Measurements from ENCODE around the gene STYXL2. TPM values are rescaled to one million over a fixed set of nuclear protein-coding genes. Genes with fewer than 3 reads are reported as not detected.
A peak's percentile ranks its signal among the peaks of the same experiment; 100 is the strongest.

STYXL2 gene
- polyA plus RNA-seq (2014; cell fraction: cytosol; rRNA removed), result not detected in 2 replicates
- polyA plus RNA-seq (2014; cell fraction: nucleus; rRNA removed), result not detected in 2 replicates

DNA sequence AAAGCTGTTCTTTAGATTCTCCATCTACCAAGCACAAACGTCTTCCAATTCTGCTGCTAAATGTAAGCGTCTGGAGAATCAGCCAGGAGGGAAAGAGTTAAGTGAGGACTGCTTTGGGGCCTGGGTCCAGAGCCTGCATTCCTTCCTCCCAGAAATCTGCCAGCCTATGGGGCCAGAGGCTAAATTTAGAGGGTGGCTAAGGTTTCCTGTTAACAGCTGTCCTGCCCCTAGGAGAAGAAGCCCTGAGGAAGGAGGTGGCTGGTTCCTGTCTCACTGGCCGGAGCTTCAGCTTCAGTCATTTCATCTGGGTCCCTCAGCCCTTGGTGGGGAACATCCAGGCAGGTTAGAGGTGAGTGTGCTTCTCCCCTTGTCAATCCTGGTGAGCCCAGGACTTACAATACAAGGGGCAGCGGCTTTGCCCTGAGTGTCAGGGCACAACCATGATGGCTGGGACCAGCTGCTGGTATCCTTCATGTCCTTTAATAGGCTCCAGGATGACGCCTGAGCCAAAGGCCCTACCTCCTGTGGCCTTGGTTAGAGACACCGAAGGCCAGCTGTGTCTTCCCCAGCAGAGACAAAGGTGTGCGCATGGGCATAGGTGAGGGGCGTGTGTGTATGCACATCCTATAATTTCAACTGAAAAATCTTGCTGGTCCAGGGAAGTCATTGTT lies at the start of gene STYXL2:
Gene STYXL2, plus strand, starts transcription at position 230 of the 671 bp plus-strand sequence. CDS start 775 bp downstream, outside the sequence.
- DNase-seq (ENCODE audit: low spot score), result no peak

DNA sequence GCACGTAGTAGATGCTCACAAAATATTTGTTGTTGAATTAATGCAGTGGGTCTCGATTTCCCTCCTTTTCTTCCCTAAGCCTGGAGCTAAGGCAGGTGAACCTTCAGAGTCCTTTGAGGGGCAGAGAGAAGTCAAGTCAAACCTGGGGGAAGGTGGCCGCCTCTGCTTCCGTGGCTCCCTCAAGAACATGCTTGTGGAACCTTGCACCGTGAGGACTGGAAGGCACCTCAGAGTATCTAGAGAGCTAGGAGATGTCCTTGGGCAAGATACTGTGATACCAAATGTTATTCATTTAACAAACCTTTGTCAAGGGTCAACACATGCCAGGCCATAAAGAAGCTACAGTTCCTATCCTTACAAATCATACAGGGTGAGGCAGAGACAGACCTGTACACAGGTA lies 42.0 kb upstream of the STYXL2 start:
- no peak for DNase-seq (ENCODE audit: low spot score)

GRCh38 chr1:167052389-167052788 lies 41.5 kb upstream of the STYXL2 start:
- peak; percentile 30 for DNase-seq (ENCODE audit: low spot score)

DNA sequence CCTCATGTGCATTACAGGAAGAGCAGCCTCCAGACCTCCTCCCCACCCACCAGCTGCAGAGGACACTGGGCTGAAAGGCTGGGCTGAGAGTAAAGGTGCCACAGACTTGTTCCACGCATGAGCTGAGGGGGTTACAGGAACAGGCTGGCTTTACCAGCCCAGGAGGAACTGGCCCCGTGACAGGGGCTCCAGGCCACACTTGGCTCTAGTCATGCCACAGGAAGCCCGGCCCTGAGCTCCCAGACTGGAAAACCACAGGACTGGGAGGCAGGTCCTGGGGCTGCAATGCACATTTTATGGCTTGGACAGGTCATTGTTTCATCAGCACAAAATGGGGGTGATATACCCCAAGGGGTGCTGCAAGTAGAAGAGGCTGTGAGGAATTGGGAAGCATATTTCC lies 39.3 kb upstream of the STYXL2 start:
- DNase-seq (ENCODE audit: low spot score), result no peak

GRCh38 chr1:167054946-167055630 lies 38.8 kb upstream of the STYXL2 start:
- no peak for DNase-seq (ENCODE audit: low spot score)

- DNase-seq (ENCODE audit: low spot score), result peak; percentile 73
Measured at GRCh38 chr1:167056529-167057231, 37.2 kb upstream of the STYXL2 start.

- peak; percentile 74 for DNase-seq (ENCODE audit: low spot score)
Measured at GRCh38 chr1:167057241-167057688, 36.6 kb upstream of the STYXL2 start.

DNA sequence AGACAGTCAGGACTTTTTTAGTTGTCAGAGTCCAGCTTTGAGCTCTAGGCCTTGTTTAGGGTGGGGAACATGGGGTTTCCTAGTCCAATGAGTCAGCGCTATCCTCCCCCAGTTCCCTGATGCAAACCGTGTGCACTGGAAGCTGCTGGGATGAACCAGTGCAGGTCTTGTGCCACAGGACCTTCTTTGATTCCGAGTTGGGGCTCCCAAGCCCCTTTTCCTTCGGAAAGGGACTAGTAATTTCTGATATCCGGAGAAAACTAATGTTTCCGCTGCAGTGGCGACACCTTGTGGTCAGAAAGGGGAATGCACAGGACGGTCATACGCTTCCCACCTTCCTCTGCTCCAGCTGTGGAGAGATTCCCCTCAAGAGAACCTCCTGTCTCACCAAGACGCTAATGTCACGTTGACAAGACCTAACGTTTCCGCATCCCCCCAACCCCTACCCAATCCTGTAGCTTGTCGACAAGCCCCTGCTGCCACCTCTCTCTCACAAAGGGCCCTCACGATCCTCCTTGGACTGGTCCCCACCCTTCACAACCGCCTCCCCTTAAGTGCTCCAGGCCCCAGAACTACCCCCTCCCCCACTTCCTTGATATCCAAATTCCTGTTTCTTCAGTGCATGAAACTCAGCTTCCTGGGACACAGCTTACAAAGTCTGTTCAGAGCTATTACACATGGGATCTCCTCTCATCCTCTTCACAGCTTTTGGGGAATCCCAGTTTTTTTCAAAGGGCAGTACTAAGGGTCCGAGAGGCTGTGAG lies 34.6 kb upstream of the STYXL2 start:
- peak; percentile 68 for DNase-seq (ENCODE audit: low spot score)

- no peak for DNase-seq (ENCODE audit: low spot score)
Measured at GRCh38 chr1:167059809-167060107, 34.1 kb upstream of the STYXL2 start.

GRCh38 chr1:167060141-167061072 lies 33.5 kb upstream of the STYXL2 start:
- no peak for DNase-seq (ENCODE audit: low spot score)

DNA sequence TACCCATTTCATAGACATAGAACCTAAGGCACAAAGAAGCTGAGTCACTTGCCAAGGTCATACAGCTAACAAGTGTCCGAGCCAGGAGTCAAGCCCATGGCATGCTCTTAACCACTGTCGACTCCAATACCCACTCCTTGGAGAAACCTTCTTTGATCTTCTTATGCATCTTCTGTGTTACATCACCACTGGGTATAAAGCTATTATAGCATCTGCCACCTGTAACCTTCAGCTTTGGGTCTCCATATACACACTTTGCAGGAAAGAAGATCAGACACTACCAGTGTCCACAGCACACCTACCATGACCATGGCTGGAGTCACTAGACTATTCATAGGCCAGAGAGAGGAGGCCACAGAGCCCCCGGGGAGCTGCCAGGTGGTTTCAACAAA lies 32.8 kb upstream of the STYXL2 start:
- no peak for DNase-seq (ENCODE audit: low spot score)

DNA sequence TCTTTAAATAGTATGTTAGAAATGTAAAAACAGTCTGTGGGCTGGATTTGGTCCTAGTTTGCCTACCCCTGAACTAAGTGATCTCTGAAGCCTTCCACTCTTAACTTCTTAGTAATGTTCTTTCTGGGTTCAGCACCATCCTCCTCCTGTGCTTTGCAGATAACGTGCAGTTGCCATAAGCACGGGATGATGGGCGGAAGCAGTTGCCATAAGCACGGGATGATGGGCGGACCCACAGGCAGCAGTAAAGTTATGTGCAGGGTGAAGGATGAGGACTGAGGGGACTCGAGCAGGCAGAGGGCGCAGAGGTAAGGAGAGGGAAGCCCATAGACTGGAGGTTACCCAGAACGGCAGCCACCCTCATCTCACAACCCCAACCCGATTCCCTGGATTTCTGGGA lies 29.3 kb upstream of the STYXL2 start:
- DNase-seq (ENCODE audit: low spot score), result no peak

DNA sequence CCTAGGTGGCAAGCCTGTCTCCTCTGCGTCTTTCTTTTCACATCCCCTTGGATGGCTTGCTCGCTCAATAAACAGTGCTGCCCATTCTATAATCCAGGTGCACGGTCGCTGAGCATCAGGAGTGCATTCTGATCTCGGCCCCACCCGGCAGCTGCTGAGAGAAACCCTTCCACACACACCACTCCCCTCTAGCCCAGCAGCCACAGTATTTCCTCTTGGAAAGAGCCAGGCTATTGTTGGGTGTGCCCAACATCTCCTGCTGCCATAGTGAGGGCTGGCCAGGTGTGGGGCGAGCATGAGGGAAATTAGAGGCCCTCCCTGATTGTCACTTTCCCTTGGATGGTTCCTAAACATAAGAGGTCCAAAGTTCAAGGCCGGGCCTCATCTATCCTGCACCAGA lies 28.4 kb upstream of the STYXL2 start:
- DNase-seq (ENCODE audit: low spot score), result no peak

DNA sequence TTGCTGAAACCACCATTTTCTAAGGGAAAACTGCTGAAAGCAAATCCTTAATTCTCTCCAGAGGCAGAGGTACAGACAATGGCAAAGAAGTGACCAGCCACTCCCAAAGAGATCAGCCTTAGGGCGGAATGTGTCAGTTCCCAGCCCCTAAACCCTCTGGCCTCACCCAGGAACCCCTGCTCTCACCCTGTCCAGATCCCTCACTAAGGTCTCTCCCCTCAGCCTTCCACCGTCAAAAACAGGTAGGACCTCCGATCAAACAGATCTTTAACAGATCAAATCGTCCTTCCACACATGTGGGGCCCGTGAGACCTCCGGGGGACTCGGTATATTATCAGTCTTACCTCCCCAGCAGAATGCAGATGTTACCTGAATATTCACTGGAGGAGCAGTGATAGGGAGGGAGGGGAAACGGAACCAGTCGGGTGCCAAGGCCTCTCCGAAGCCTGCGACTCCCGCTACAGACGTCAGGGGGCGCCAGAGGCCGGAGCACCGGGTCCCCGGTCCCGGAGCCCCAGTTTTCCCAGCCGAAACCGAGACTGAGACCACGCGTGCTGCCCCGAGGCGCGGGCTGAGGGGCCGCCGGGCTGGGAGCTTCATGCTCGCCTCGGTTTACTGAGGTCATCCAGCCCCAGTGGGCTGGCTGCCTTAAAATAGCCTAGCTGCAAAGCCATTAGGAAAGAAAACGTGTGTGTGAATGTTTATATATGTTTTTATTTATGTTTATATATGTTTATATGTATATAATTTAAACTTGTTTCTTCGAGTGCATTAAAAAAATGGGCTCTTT lies 27.3 kb upstream of the STYXL2 start:
- DNase-seq (ENCODE audit: low spot score), result peak; percentile 68

- DNase-seq (ENCODE audit: low spot score), result no peak
Measured at GRCh38 chr1:167067904-167068303, 26.0 kb upstream of the STYXL2 start.

DNA sequence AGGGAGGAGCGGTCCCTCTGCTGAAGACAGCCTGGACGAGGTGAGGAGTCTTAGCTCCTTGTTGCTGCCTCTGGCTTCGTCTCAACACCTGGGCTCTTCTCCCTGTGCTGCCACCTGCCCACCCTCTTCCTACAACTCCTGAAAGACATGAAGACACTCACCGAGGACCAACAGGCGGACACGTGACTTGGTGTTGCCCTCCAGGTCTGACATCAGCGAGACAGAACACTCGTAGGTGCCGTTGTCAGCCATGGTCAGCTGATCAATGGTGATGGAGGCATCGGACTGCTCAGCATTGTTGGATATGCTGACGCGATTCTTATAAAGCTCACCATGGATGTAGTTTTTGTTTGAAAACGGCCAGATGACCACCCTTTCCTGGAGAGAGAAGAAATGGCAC lies 25.1 kb upstream of the STYXL2 start:
- DNase-seq (ENCODE audit: low spot score), result no peak

DNA sequence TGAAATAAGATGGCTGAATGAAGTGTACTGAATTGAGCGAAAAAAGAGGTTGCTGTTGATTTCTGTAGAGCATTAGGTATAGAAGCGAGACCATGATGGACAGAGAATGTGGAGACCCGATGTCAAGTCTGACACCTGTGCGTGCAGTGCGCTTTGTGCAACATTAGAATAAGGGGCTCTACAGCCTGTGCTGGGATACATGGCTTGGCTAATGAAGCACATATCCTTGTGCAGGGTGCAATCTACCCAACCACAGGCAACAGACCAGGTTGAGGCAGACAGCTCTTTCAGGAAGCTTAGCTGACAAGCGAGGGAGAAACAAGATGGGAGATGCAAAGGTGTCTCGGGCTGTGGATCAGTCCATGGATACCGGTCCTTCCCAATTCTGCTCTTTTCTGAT lies 22.6 kb upstream of the STYXL2 start:
- DNase-seq (ENCODE audit: low spot score), result no peak

DNA sequence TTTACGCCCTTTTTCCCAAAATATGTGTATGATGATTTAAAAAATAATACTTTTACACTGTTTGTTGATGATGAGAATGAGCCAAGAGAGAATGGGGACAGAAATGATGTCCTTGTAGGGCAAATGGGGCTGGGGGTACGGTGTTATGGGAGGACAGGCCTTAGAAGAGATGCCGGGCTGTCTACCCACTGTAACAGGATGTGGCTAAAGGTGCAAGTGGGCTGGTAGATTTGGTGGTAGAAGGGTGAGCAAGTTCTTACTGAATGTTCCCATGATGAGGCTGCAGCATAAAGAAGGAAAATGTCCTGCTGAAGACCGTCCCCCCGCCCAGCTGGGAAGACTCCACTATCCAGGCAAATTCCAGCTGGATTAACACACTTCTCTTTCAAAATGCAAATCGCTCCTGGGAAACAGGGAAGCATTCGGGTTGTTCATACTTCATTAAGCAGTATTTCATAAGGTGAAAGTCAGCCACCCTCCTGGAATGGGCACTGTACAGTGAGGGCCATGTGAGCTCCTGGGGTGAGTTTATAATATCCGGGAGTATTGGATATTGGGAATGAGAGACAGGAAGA lies 17.7 kb upstream of the STYXL2 start:
- DNase-seq (ENCODE audit: low spot score), result no peak

DNA sequence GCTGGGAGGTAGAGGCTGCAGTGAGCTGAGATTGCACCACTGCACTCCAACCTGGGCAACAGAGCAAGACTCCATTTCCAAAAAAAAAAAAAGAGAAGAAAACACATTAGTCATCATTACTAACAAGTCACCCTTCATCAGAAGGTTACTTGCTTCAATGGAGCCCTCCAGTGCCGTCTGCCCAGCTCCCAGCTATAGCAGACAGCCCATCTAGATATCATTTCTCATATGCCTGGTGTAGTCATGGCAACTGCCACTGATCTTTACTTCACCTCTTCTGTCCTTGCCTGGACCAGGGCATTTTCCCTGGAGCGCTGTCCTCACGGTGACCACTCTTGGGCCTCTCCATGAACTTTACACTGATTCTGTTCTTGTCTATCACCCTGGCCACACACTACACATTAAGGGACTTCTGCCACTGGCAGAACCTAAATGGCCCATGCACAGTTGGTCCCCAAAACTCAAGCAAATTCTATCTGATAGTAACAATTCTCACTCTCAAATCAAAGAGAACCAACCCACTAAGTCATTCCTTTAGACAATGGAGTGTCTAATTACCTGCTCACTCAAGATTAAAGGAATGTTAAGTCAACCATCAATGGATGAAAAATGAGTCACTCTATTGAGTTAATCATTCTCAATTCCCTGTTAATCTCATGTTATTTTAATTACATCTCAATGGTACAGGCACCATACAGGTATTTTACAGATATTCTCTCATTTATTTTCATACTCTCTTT lies 16.6 kb upstream of the STYXL2 start:
- no peak for DNase-seq (ENCODE audit: low spot score)
